22Rv1 (cell line): ENCODE measurements around the gene TCF25.

Experiments used
- ZFX ChIP-seq: fragments of 450-650 bp; IDR thresholded peaks from 2 replicates; pipeline ENCODE4 v1.6.1; 2017; ENCODE audit warnings: antibody characterized with exemption, borderline replicate concordance
- TF ChIP-seq, protein P1 (sequence below): fragments of 450-650 bp; IDR thresholded peaks from 2 replicates; pipeline ENCODE4 v1.5.1; 2017; ENCODE audit warnings: mild to moderate bottlenecking

DNA sequence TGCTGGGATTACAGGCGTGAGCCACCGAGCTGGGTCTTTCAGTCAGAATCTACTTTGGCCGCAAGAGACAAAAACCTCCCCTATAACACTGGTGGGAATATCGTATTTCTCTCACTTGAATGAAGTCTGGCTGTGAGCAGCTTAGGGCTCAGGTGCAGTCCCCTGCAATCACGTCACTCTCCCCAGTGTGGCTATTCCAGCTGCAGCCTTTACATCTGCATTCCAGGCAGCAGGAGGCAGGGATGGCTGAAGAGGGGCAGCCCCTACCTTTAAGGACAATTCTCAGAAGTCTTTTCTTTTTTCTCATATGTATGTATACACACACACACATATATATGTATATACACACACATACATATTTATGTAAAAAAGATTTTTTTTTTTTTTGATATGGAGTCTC, 78.1 kb downstream of the TCF25 start:
- TF ChIP-seq, protein P1, sequence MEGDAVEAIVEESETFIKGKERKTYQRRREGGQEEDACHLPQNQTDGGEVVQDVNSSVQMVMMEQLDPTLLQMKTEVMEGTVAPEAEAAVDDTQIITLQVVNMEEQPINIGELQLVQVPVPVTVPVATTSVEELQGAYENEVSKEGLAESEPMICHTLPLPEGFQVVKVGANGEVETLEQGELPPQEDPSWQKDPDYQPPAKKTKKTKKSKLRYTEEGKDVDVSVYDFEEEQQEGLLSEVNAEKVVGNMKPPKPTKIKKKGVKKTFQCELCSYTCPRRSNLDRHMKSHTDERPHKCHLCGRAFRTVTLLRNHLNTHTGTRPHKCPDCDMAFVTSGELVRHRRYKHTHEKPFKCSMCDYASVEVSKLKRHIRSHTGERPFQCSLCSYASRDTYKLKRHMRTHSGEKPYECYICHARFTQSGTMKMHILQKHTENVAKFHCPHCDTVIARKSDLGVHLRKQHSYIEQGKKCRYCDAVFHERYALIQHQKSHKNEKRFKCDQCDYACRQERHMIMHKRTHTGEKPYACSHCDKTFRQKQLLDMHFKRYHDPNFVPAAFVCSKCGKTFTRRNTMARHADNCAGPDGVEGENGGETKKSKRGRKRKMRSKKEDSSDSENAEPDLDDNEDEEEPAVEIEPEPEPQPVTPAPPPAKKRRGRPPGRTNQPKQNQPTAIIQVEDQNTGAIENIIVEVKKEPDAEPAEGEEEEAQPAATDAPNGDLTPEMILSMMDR = no peak
- TF ChIP-seq ZFX = no peak
